ENCODE measurements around the gene STXBP1. TPM values are rescaled to one million over a fixed set of nuclear protein-coding genes. Genes with fewer than 3 reads are reported as not detected.
A peak's percentile ranks its signal among the peaks of the same experiment; 100 is the strongest.
"Not testable (repeated sequence)": the region's sequence is repeated elsewhere in the genome, so short reads cannot be mapped to it uniquely, and the experiment has no call there.

Gene STXBP1
- total and polyA plus RNA-seq, 7 donors = 3.7 to 97.2 (median 32.3) TPM

GRCh38 chr9:127572961-127573721 is 38.9 kb upstream of the STXBP1 start:
- no peaks in the 10 kb centered on the region for H3K9me3 ChIP-seq
- H3K4me1 ChIP-seq = peaks cover 0 to 42% (median 39%) of the 10 kb centered on the region in 4 donors
- 42 to 72% methylated on average over 9 of the region's 9 CpGs for WGBS, 2 donors
- intact Hi-C loops (cut with DNase I) = no loop called here
- H3K36me3 ChIP-seq = no peaks in the 10 kb centered on the region
- no peak for TF ChIP-seq POLR2A (IDR thresholded peaks at IDR 0.05)
- TF ChIP-seq POLR2AphosphoS5 (IDR thresholded peaks at IDR 0.05) = no peak
- TF ChIP-seq EP300 (IDR thresholded peaks at IDR 0.05) = no peak
- no peak for TF ChIP-seq CTCF (IDR thresholded peaks at IDR 0.05)
- H3K27me3 ChIP-seq = no peaks in the 10 kb centered on the region
- peak overlapping the region; percentile 76 to 97 (median 88) for H3K27ac ChIP-seq
- DNase-seq = no peak
- H3K4me3 ChIP-seq = no peak overlapping the region

- no peak for DNase-seq
- no peak overlapping the region for H3K4me3 ChIP-seq
- WGBS, 2 donors = 12 to 52% methylated on average over 10 of the region's 10 CpGs
- H3K4me1 ChIP-seq = peaks cover 0 to 51% (median 48%) of the 10 kb centered on the region in 4 donors
- H3K27me3 ChIP-seq = no peaks in the 10 kb centered on the region
- peak overlapping the region; percentile 76 to 97 (median 88) for H3K27ac ChIP-seq
- H3K9me3 ChIP-seq = no peaks in the 10 kb centered on the region
- intact Hi-C loops (cut with DNase I) = no loop called here
- TF ChIP-seq CTCF (IDR thresholded peaks at IDR 0.05) = no peak
- TF ChIP-seq EP300 (IDR thresholded peaks at IDR 0.05) = no peak
- TF ChIP-seq POLR2AphosphoS5 (IDR thresholded peaks at IDR 0.05) = peak; percentile 30 to 78 (median 54)
- TF ChIP-seq POLR2A (IDR thresholded peaks at IDR 0.05) = no peak
- no peaks in the 10 kb centered on the region for H3K36me3 ChIP-seq
These were observed 37.7 kb upstream of the STXBP1 start for GRCh38 chr9:127574072-127574993.

- no peaks in the 10 kb centered on the region for H3K36me3 ChIP-seq
- no peak for DNase-seq
- H3K4me1 ChIP-seq = peaks cover 0 to 47% (median 45%) of the 10 kb centered on the region in 4 donors
- TF ChIP-seq POLR2A (IDR thresholded peaks at IDR 0.05) = no peak
- TF ChIP-seq CTCF (IDR thresholded peaks at IDR 0.05) = no peak
- no peak for TF ChIP-seq EP300 (IDR thresholded peaks at IDR 0.05)
- TF ChIP-seq POLR2AphosphoS5 (IDR thresholded peaks at IDR 0.05) = no peak
- H3K9me3 ChIP-seq = no peaks in the 10 kb centered on the region
- no peak overlapping the region for H3K4me3 ChIP-seq
- WGBS, 2 donors = 54 to 82% methylated on average over 13 of the region's 13 CpGs
- intact Hi-C loops (cut with DNase I) = loop anchor here (5.0 kb wide), 1 partner anchor 39 kb away; no protein-coding TSS in a partner anchor
- no peaks in the 10 kb centered on the region for H3K27me3 ChIP-seq
- peak overlapping the region in 3 of 4 donors; percentile 84 to 97 (median 93) for H3K27ac ChIP-seq
These were observed 36.0 kb upstream of the STXBP1 start for GRCh38 chr9:127575875-127576778.

GRCh38 chr9:127577194-127577593 is 34.9 kb upstream of the STXBP1 start:
- not testable (repeated sequence) for H3K4me3 ChIP-seq, H3K36me3 ChIP-seq, DNase-seq, H3K27me3 ChIP-seq, H3K9me3 ChIP-seq
- peaks cover 0 to 46% (median 45%) of the 10 kb centered on the region in 4 donors for H3K4me1 ChIP-seq
- 91 to 95% methylated on average over 5 to 6 of the region's 7 CpGs for WGBS, 2 donors
- H3K27ac ChIP-seq = peak overlapping the region in 2 of 4 donors; percentile 21 to 93
- intact Hi-C loops (cut with DNase I) = loop anchor here (5.0 kb wide), 1 partner anchor 40 kb away; no protein-coding TSS in a partner anchor
